SJSA1 (cell line): ENCODE data around the gene PKD1L1. TPM values are rescaled to one million over a fixed set of nuclear protein-coding genes. Genes with fewer than 3 reads are reported as not detected.
"Not testable (repeated sequence)": the region's sequence is repeated elsewhere in the genome, so short reads cannot be mapped to it uniquely, and the experiment has no call there.

Source experiments
- DNase-seq, 2 experiments: peaks; one replicate each; pipeline ENCODE4 v3.0.0-alpha.2; 2015 to 2020; ENCODE audit warnings: low spot score in 2 of 2, low read depth in 1 of 2
- H3K27ac ChIP-seq: fragments of 250-450 bp; sonication (Bioruptor Pico); 2 replicates; pipeline ENCODE4 v1.5.1; 2020; ENCODE audit warnings: mild to moderate bottlenecking, moderate library complexity
- H3K27me3 ChIP-seq: fragments of 250-450 bp; sonication (Bioruptor Pico); replicated peaks from 2 replicates; pipeline ENCODE4 v1.5.1; 2020; ENCODE audit warnings: mild to moderate bottlenecking, moderate library complexity
- H3K36me3 ChIP-seq: fragments of 250-450 bp; sonication (Bioruptor Pico); 2 replicates; pipeline ENCODE4 v1.5.1; 2020; ENCODE audit warnings: mild to moderate bottlenecking
- H3K4me1 ChIP-seq: fragments of 250-450 bp; sonication (Bioruptor Pico); replicated peaks from 2 replicates; pipeline ENCODE4 v1.6.1; 2021; ENCODE audit warnings: mild to moderate bottlenecking
- H3K4me3 ChIP-seq: fragments of 250-450 bp; sonication (Bioruptor Pico); 2 replicates; pipeline ENCODE4 v1.5.1; 2020; ENCODE audit warnings: mild to moderate bottlenecking
- H3K9me3 ChIP-seq: fragments of 250-450 bp; sonication (Bioruptor Pico); replicated peaks from 2 replicates; pipeline ENCODE4 v1.5.1; 2020; ENCODE audit warnings: mild to moderate bottlenecking
- total RNA-seq: library from RNA; depleted of rRNA; stranded (reverse); fragments of >200 nt; shearing (Covaris generic); gene quantifications from 2 replicates; pipeline ENCODE4 v1.2.3, GENCODE V29; 2014

Gene PKD1L1
- total RNA-seq, 1 experiment from 2014 or later, result 0.53 TPM

DNA sequence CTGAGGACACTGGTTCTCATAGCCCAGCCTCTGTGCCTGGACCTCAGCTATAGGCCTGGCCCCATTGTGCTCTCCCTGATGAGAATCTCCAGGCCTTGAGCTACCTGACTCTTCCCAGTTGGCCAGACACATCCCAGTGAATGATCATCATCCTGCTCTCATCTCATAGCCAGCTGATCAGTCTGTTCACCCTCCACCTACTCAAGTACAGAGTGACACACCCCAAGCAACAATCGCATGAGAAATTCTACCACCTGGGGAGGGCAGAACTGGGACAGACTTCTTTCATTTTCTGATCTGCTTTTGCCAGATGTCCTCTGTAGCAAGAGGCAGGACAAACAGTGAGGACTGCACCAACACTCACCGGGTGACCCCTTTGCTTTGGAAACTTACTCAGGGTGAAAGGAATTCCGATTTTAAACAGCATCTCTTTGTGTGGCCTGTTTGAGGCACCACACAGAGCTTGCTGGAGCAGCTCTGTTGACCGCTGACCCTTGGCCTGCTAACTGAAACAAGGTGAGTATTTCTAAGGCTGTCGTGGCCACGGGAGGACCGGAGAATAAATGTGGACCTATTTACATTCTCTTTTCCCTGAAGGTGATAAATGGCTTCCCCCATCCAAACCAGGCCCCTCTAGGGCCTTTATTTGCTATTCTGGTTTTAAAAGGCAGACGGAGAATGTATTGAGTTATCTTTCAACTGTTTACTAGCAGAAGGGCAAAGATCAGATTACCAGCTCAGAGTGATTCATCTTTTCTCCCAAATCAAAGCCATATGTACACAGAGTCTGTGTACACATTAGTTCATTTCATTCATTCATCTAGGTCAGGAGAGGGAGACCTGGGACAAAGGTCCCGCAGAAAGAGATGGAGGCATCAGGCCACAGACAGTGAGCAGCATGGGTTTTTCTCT, 184.9 kb downstream of the PKD1L1 start:
- H3K36me3 ChIP-seq, result no peaks in the 10 kb centered on the region
- peaks cover 49% of the 10 kb centered on the region for H3K4me1 ChIP-seq
- H3K27me3 ChIP-seq, result no peaks in the 10 kb centered on the region
- no peaks in the 10 kb centered on the region for H3K9me3 ChIP-seq
- DNase-seq, result peak; percentile 94 to 99
- peak overlapping the region; percentile 85 for H3K27ac ChIP-seq
- H3K4me3 ChIP-seq, result no peak overlapping the region

- H3K27me3 ChIP-seq, result no peaks in the 10 kb centered on the region
- H3K27ac ChIP-seq, result peak overlapping the region; percentile 85
- no peaks in the 10 kb centered on the region for H3K9me3 ChIP-seq
- DNase-seq, result no peak
- no peak overlapping the region for H3K4me3 ChIP-seq
- H3K36me3 ChIP-seq, result no peaks in the 10 kb centered on the region
- H3K4me1 ChIP-seq, result peaks cover 55% of the 10 kb centered on the region
Measured at GRCh38 chr7:47762746-47763062, 185.6 kb downstream of the PKD1L1 start.

GRCh38 chr7:47762207-47762606, 186.1 kb downstream of the PKD1L1 start:
- peak overlapping the region; percentile 85 for H3K27ac ChIP-seq
- H3K4me3 ChIP-seq, result no peak overlapping the region
- peaks cover 60% of the 10 kb centered on the region for H3K4me1 ChIP-seq
- DNase-seq, result no peak
- H3K36me3 ChIP-seq, result no peaks in the 10 kb centered on the region
- no peaks in the 10 kb centered on the region for H3K9me3 ChIP-seq
- H3K27me3 ChIP-seq, result no peaks in the 10 kb centered on the region

- H3K27me3 ChIP-seq, result no peaks in the 10 kb centered on the region
- H3K9me3 ChIP-seq, result no peaks in the 10 kb centered on the region
- peaks cover 42% of the 10 kb centered on the region for H3K4me1 ChIP-seq
- no peak overlapping the region for H3K27ac ChIP-seq
- no peaks in the 10 kb centered on the region for H3K36me3 ChIP-seq
- H3K4me3 ChIP-seq, result no peak overlapping the region
- DNase-seq, result no peak
Measured at GRCh38 chr7:47759056-47759706, 189.1 kb downstream of the PKD1L1 start.

DNA sequence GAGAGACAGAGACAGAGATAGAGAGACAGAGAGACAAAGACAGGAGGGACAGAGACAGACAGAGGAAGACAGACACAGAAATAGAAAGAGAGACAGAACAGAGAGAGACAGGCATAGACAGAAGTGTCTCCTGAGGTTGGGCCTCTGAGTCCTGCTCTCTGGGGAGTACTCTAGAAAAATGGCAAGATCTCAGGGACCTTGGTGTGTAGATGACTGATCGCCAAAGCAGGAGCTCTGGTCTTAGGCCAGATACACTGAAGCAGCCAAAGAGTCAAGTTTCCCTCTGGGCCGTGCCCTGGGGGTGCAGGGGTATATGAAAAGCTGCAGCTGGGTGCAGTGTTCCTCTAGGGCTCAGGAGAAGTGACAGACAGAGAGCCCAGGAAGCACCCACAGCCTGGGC, 189.7 kb downstream of the PKD1L1 start:
- Histone ChIP-seq H3K4me1 (peaks cover 38% of the 10 kb centered on the region), H3K4me3 (no peak overlapping the region), H3K36me3 (no peaks in the 10 kb centered on the region), H3K27me3 (no peaks in the 10 kb centered on the region), H3K9me3 (no peaks in the 10 kb centered on the region), H3K27ac (peak overlapping the region; percentile 47)
- DNase-seq, result no peak

GRCh38 chr7:47757921-47758411, 190.3 kb downstream of the PKD1L1 start:
- Histone ChIP-seq H3K9me3 (no peaks in the 10 kb centered on the region), H3K4me3 (no peak overlapping the region), H3K27me3 (no peaks in the 10 kb centered on the region)

GRCh38 chr7:47756636-47757035, 191.6 kb downstream of the PKD1L1 start:
- DNase-seq, result no peak
- H3K9me3 ChIP-seq, result no peaks in the 10 kb centered on the region; the same call in 1 of the 2 replicates
- no peaks in the 10 kb centered on the region for H3K36me3 ChIP-seq
- no peaks in the 10 kb centered on the region for H3K27me3 ChIP-seq
- H3K4me1 ChIP-seq, result peaks cover 22% of the 10 kb centered on the region
- H3K4me3 ChIP-seq, result no peak overlapping the region
- H3K27ac ChIP-seq, result no peak overlapping the region

More at GRCh38 chr7:47757921-47758411, 190.3 kb downstream of the PKD1L1 start:
- H3K4me1 ChIP-seq, result peaks cover 36% of the 10 kb centered on the region
- no peaks in the 10 kb centered on the region for H3K36me3 ChIP-seq
- DNase-seq, result peak; percentile 51 to 68
- H3K27ac ChIP-seq, result peak overlapping the region; percentile 47

DNA sequence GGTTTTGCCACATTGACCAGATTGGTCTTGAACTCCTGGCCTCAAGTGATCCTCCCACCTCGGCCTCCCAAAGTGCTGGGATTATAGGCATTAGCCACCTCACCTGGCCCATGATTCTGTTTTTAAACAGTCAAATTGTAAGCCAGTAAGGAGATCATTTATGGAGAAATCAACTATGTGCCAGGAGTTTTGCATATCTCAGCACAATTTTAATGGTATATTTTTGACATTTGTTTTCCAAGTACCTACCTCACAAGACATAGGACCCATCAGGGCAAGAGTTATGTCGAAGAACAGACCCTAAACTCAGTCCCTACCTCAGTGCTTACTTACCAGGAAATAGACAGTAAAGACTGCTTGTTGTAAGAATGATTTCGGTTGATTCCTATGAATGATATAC, 193.0 kb downstream of the PKD1L1 start:
- Histone ChIP-seq H3K4me1 (peaks cover 21% of the 10 kb centered on the region), H3K27ac (no peak overlapping the region), H3K27me3 (no peaks in the 10 kb centered on the region), H3K9me3 (no peaks in the 10 kb centered on the region; the same call in 1 of the 2 replicates), H3K4me3 (no peak overlapping the region), H3K36me3 (no peaks in the 10 kb centered on the region)
- DNase-seq, result no peak

GRCh38 chr7:47751724-47752123, 196.5 kb downstream of the PKD1L1 start:
- H3K9me3 ChIP-seq, H3K27me3 ChIP-seq, DNase-seq, H3K4me3 ChIP-seq, H3K4me1 ChIP-seq, H3K36me3 ChIP-seq, H3K27ac ChIP-seq: not testable (repeated sequence)

DNA sequence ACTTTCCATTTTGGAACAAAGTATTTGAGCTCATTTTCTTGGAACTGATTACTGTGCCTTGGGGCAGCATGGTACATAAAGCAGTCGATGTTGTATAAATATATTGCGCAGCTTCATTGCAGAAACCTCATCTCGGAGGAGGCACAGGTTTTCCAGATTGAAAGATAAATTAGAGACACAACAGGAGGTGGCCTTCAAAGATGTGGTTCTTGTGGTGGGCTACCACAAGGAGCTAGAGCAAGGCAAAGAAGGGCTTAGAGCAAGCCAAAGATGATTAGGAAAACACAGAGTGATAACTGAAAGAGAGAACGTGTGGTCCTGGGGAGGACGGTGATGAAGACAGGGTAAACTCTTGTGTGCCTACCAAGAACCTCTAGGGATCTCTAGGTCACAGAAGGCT, 197.2 kb downstream of the PKD1L1 start:
- Histone ChIP-seq H3K9me3 (no peaks in the 10 kb centered on the region; the same call in 1 of the 2 replicates), H3K27ac (no peak overlapping the region), H3K4me3 (no peak overlapping the region), H3K36me3 (no peaks in the 10 kb centered on the region), H3K4me1 (no peaks in the 10 kb centered on the region), H3K27me3 (no peaks in the 10 kb centered on the region)
- DNase-seq, result no peak

DNA sequence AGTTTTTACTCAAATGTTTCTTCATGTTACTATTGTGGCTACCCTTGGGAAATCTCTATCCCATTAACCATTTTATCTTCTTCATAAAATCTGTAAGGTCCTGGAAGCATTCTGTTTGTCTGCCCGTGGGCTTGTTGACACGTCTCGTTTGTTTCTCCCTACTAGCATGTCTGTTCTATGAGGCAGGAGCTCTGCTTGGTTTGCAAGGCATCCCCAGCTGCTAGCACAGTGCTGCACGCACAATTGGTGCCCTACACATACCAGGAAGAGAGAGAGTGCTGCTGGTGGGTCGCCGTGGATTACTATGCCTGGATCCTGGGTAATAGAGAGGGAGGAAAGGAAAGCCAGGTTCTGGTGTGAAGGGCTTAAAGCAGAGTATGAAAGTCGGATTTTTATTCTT, 200.2 kb downstream of the PKD1L1 start:
- DNase-seq, result no peak
- Histone ChIP-seq H3K9me3 (no peaks in the 10 kb centered on the region; the same call in 1 of the 2 replicates), H3K36me3 (no peaks in the 10 kb centered on the region), H3K27me3 (no peaks in the 10 kb centered on the region), H3K4me1 (peaks cover 8% of the 10 kb centered on the region), H3K4me3 (no peak overlapping the region), H3K27ac (no peak overlapping the region)

GRCh38 chr7:47747160-47747559, 201.1 kb downstream of the PKD1L1 start:
- Histone ChIP-seq H3K27ac (no peak overlapping the region), H3K4me3 (no peak overlapping the region), H3K27me3 (no peaks in the 10 kb centered on the region), H3K36me3 (no peaks in the 10 kb centered on the region), H3K9me3 (no peaks in the 10 kb centered on the region; the same call in 1 of the 2 replicates), H3K4me1 (peaks cover 15% of the 10 kb centered on the region)
- no peak for DNase-seq

- no peak for DNase-seq
- Histone ChIP-seq H3K4me1 (peaks cover 21% of the 10 kb centered on the region), H3K9me3 (no peaks in the 10 kb centered on the region), H3K4me3 (no peak overlapping the region), H3K36me3 (no peaks in the 10 kb centered on the region), H3K27ac (no peak overlapping the region), H3K27me3 (no peaks in the 10 kb centered on the region)
Measured at GRCh38 chr7:47746468-47746867, 201.8 kb downstream of the PKD1L1 start.

DNA sequence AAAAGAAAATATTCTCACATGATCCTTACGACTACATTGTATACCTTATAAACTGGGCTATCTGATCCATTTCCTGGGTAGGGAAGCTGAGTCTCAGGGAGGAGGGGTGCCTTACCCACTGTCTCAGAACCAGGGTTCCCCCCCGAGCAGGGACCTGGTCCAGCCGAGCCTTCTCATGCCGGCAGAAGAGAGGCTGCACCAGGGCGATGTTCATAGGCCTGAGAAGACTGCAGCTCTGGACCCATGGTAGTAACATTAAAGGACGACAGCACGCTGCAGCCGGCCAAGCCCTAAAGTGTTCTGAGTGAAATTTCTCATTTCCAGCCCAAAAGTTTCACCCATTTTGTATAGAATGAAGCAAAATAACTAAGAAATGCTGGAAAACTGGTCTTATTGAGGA, 203.4 kb downstream of the PKD1L1 start:
- Histone ChIP-seq H3K4me3 (no peak overlapping the region), H3K4me1 (peaks cover 33% of the 10 kb centered on the region), H3K27me3 (no peaks in the 10 kb centered on the region), H3K27ac (no peak overlapping the region), H3K9me3 (no peaks in the 10 kb centered on the region), H3K36me3 (no peaks in the 10 kb centered on the region)
- no peak for DNase-seq
